GM19239 (cell line): ENCODE data around the gene CD44.

Experiments used
- DNase-seq: peaks from one replicate; pipeline ENCODE4 v3.0.0; 2011; ENCODE audit warnings: low spot score; ENCODE audit not compliant: insufficient read length
- FAIRE-seq: peaks from 2 replicates; lab custom pipeline; 2011; peaks lifted over from hg19 to GRCh38; lab: Jason Lieb, UNC

CD44 gene

GRCh38 chr11:35231076-35231860 lies 92.3 kb downstream of the CD44 start:
- FAIRE-seq, result no peak
- no peak for DNase-seq

- FAIRE-seq (no peak), DNase-seq (no peak)
Observed at GRCh38 chr11:35232891-35233330, 93.9 kb downstream of the CD44 start.

- FAIRE-seq, result no peak
- no peak for DNase-seq
Observed at GRCh38 chr11:35233518-35233917, 94.5 kb downstream of the CD44 start.

GRCh38 chr11:35234460-35235156 lies 95.6 kb downstream of the CD44 start:
- DNase-seq (no peak), FAIRE-seq (no peak)

GRCh38 chr11:35235157-35235468 lies 96.1 kb downstream of the CD44 start:
- DNase-seq (no peak), FAIRE-seq (no peak)

- no peak for FAIRE-seq
Observed at GRCh38 chr11:35235498-35235897, 96.5 kb downstream of the CD44 start.

GRCh38 chr11:35235936-35236666 lies 97.1 kb downstream of the CD44 start:
- FAIRE-seq (no peak), DNase-seq (no peak)

More at GRCh38 chr11:35235498-35235897, 96.5 kb downstream of the CD44 start:
- DNase-seq, result no peak

- DNase-seq, result no peak
- no peak for FAIRE-seq
Observed at GRCh38 chr11:35236667-35237003, 97.7 kb downstream of the CD44 start.

- DNase-seq (no peak), FAIRE-seq (no peak)
Observed at GRCh38 chr11:35237351-35237750, 98.4 kb downstream of the CD44 start.

- FAIRE-seq, result peak; percentile 95
- DNase-seq, result peak; percentile 17
Observed at GRCh38 chr11:35237860-35238715, 99.1 kb downstream of the CD44 start.

- no peak for FAIRE-seq
Observed at GRCh38 chr11:35238882-35239281, 99.9 kb downstream of the CD44 start.

GRCh38 chr11:35239471-35240075 lies 100.6 kb downstream of the CD44 start:
- FAIRE-seq (no peak), DNase-seq (no peak)

More at GRCh38 chr11:35238882-35239281, 99.9 kb downstream of the CD44 start:
- DNase-seq, result no peak

- FAIRE-seq (no peak), DNase-seq (no peak)
Observed at GRCh38 chr11:35241083-35241482, 102.1 kb downstream of the CD44 start.

GRCh38 chr11:35241531-35241930 lies 102.6 kb downstream of the CD44 start:
- DNase-seq, result no peak
- FAIRE-seq, result no peak

- no peak for DNase-seq
- FAIRE-seq, result no peak
Observed at GRCh38 chr11:35242412-35243242, 103.7 kb downstream of the CD44 start.

GRCh38 chr11:35243774-35244173 lies 104.8 kb downstream of the CD44 start:
- DNase-seq (no peak), FAIRE-seq (no peak)

GRCh38 chr11:35245056-35245455 lies 106.1 kb downstream of the CD44 start:
- FAIRE-seq (no peak), DNase-seq (no peak)

- no peak for DNase-seq
- no peak for FAIRE-seq
Observed at GRCh38 chr11:35245786-35246185, 106.8 kb downstream of the CD44 start.

GRCh38 chr11:35246745-35247144 lies 107.8 kb downstream of the CD44 start:
- DNase-seq (no peak), FAIRE-seq (no peak)
